HCT116 (cell line): ENCODE data around the gene AHNAK.

Source experiments
- ATF3 ChIP-seq: IDR thresholded peaks from 2 replicates; pipeline ENCODE4 v1.6.1; 2012
- CBX3 ChIP-seq: IDR thresholded peaks from 2 replicates; pipeline ENCODE4 v1.6.1; 2012; ENCODE audit warnings: low read depth
- EZH2 ChIP-seq: fragments of 200-600 bp; sonication (generic); IDR thresholded peaks from 2 replicates; pipeline ENCODE4 v1.6.1; 2017; ENCODE audit warnings: antibody characterized with exemption, mixed run types
- JUND ChIP-seq: IDR thresholded peaks from 2 replicates; pipeline ENCODE4 v1.6.1; 2012
- POLR2A ChIP-seq: IDR thresholded peaks from 2 replicates; pipeline ENCODE4 v1.7.0; 2011; ENCODE audit warnings: borderline replicate concordance; ENCODE audit not compliant: insufficient read depth, insufficient read length; ENCODE audit errors: extremely low read depth
- POLR2AphosphoS5 ChIP-seq: IDR thresholded peaks from 2 replicates; pipeline ENCODE4 v1.6.1; 2011; ENCODE audit warnings: mild to moderate bottlenecking, low read depth, low read length, moderate library complexity
- RAD21 ChIP-seq: IDR thresholded peaks from 2 replicates; pipeline ENCODE4 v1.6.1; 2012; ENCODE audit warnings: low read depth, mild to moderate bottlenecking
- REST ChIP-seq: IDR thresholded peaks from 2 replicates; pipeline ENCODE4 v1.6.1; 2012; ENCODE audit warnings: low read depth
- SRF ChIP-seq: IDR thresholded peaks from 2 replicates; pipeline ENCODE4 v1.6.1; 2012; ENCODE audit warnings: low read depth
- TCF7L2 ChIP-seq: IDR thresholded peaks from 2 replicates; pipeline ENCODE4 v1.7.0; 2011; ENCODE audit warnings: borderline replicate concordance, inconsistent platforms; ENCODE audit not compliant: insufficient read depth, insufficient read length; ENCODE audit errors: extremely low read depth
- YY1 ChIP-seq: IDR thresholded peaks from 2 replicates; pipeline ENCODE4 v1.6.1; 2011; ENCODE audit warnings: low read length, low read depth, moderate library complexity, mild to moderate bottlenecking; ENCODE audit not compliant: insufficient replicate concordance; ENCODE audit errors: extremely low read depth
- ZFX ChIP-seq: fragments of 450-650 bp; IDR thresholded peaks from 2 replicates; pipeline ENCODE4 v1.6.1; 2017
- ZNF274 ChIP-seq: fragments of 200-500 bp; sonication (Bioruptor generic); IDR thresholded peaks from 2 replicates; pipeline ENCODE4 v1.6.1; 2014; ENCODE audit warnings: mild to moderate bottlenecking, low read depth, low read length, inconsistent platforms
- TF ChIP-seq, protein P1 (sequence below), 3 experiments: fragments of 200-600 bp in 1 of 3; sonication (generic) in 1 of 3; IDR thresholded peaks in 2 of 3; conservative IDR thresholded peaks in 1 of 3; 2 replicates each; pipeline ENCODE4 v1.5.1; 2012 to 2017; ENCODE audit warnings: low read depth in 2 of 3, low read length in 2 of 3, antibody characterized with exemption in 1 of 3, borderline replicate concordance in 1 of 3, control low read depth in 1 of 3, mild to moderate bottlenecking in 1 of 3, mixed read lengths in 1 of 3, mixed run types in 1 of 3, moderate library complexity in 1 of 3; ENCODE audit not compliant: insufficient read depth in 1 of 3

- TF ChIP-seq, protein P1, sequence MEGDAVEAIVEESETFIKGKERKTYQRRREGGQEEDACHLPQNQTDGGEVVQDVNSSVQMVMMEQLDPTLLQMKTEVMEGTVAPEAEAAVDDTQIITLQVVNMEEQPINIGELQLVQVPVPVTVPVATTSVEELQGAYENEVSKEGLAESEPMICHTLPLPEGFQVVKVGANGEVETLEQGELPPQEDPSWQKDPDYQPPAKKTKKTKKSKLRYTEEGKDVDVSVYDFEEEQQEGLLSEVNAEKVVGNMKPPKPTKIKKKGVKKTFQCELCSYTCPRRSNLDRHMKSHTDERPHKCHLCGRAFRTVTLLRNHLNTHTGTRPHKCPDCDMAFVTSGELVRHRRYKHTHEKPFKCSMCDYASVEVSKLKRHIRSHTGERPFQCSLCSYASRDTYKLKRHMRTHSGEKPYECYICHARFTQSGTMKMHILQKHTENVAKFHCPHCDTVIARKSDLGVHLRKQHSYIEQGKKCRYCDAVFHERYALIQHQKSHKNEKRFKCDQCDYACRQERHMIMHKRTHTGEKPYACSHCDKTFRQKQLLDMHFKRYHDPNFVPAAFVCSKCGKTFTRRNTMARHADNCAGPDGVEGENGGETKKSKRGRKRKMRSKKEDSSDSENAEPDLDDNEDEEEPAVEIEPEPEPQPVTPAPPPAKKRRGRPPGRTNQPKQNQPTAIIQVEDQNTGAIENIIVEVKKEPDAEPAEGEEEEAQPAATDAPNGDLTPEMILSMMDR (IDR thresholded peaks at IDR 0.05 in 2 of 3, conservative IDR thresholded peaks at IDR 0.05 in 1 of 3; ENCODE audit: borderline replicate concordance in 1 of 3, insufficient read depth in 1 of 3, low read depth in 2 of 3, low read length in 2 of 3) = no peak
- TF ChIP-seq JUND (no peak), EZH2 (no peak), ZFX (no peak), POLR2A (no peak), POLR2AphosphoS5 (no peak), ATF3 (no peak), REST (no peak), ZNF274 (no peak), SRF (no peak), CBX3 (no peak), TCF7L2 (no peak), RAD21 (no peak), YY1 (no peak)
Observed at GRCh38 chr11:62484352-62484751, 62.3 kb downstream of the AHNAK start.
